B cell (primary cell): ENCODE measurements around the gene SSR3.

Experiments
- CTCF ChIP-seq: fragments of 200-600 bp; IDR thresholded peaks from one replicate; pipeline ENCODE4 v1.8.0; 2022; ENCODE audit warnings: antibody characterized with exemption, mild to moderate bottlenecking
- EZH2 ChIP-seq: IDR thresholded peaks from 2 replicates; pipeline ENCODE4 v1.6.1; 2012; ENCODE audit warnings: borderline replicate concordance, low read depth, mild to moderate bottlenecking, moderate library complexity, low read length; ENCODE audit not compliant: insufficient read depth, poor library complexity, severe bottlenecking

GRCh38 chr3:156519758-156520162 lies 35.2 kb downstream of the SSR3 start:
- TF ChIP-seq CTCF = no peak
- TF ChIP-seq EZH2 = no peak
